ENCODE measurements around the gene NKX2-2. TPM values are rescaled to one million over a fixed set of nuclear protein-coding genes. Genes with fewer than 3 reads are reported as not detected.

The NKX2-2 gene
- total RNA-seq, 2 donors from 2014 or later: not detected

DNA sequence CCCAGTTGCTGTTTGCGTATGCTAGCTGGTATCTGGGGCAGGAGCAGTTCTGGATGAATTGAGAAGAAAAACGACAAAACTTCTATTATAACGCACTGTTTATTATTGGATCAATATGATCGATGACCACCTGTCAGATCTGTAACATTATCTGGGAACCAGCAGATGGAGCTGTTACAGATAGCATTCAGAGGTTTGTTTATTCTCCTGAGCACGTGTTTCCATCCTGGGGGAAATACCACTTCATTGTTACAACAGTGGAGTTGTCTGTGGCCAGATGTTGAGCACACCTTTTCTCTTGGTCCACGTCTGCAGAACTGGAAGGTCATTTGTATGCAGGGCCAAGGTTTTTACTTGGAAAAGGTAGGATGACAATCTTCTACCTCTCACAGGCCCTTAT, 16.0 kb upstream of the NKX2-2 start:
- Mint-ChIP-seq H3K9me3 (no peaks in the 10 kb centered on the region), H3K27me3 (peaks cover 46% of the 10 kb centered on the region), H3K4me1 (no peaks in the 10 kb centered on the region), H3K36me3 (ENCODE audit: low read depth) (no peaks in the 10 kb centered on the region), H3K27ac (no peak overlapping the region), H3K4me3 (no peak overlapping the region)
- ATAC-seq (replicated peaks): peak; percentile 19

DNA sequence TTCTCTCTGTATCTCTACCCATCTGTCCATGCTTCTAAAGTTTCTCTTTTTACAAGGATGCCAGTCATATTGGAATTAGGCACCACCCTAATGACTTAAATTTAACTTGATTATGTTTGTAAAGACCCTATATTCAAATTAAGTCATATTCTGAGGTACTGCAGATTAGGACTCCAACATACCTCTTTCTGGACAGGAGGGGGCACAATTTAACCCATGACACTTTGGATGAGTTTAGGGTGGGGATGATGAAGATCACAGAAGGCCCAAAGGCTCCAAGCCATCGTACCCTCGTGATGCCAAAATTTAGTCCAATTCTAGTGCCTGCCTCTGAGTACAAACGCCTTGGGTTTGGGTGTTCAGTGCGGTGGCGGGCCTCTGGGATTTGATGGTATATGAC, 15.0 kb upstream of the NKX2-2 start:
- no peaks in the 10 kb centered on the region for H3K9me3 Mint-ChIP-seq
- no peaks in the 10 kb centered on the region for H3K4me1 Mint-ChIP-seq
- no peaks in the 10 kb centered on the region for H3K36me3 Mint-ChIP-seq (ENCODE audit: low read depth)
- H3K27ac Mint-ChIP-seq: no peak overlapping the region
- peaks cover 52% of the 10 kb centered on the region for H3K27me3 Mint-ChIP-seq
- no peak overlapping the region for H3K4me3 Mint-ChIP-seq
- no peak for ATAC-seq (replicated peaks)

DNA sequence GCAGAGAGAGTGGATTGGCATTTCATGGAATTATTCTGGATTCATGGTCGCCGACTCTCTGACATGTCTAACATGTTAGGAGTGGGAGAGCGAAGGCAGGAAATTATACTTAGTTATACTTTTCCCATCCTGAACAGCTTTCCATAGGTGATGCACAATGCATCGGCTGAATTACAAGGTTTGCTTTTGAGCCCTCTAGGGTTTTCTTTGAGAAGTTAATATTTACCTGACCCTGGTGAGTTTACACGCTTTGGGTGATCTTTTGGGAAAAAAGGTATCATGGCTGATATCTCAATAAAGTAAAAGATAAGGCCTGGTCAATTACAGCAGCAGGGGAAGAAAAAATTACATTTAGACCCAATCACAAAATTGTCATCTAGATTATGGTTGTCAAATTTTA, 14.0 kb upstream of the NKX2-2 start:
- no peak for ATAC-seq (replicated peaks)
- no peaks in the 10 kb centered on the region for H3K36me3 Mint-ChIP-seq (ENCODE audit: low read depth)
- no peak overlapping the region for H3K27ac Mint-ChIP-seq
- no peaks in the 10 kb centered on the region for H3K9me3 Mint-ChIP-seq
- no peaks in the 10 kb centered on the region for H3K4me1 Mint-ChIP-seq
- H3K27me3 Mint-ChIP-seq: peaks cover 57% of the 10 kb centered on the region
- H3K4me3 Mint-ChIP-seq: no peak overlapping the region

GRCh38 chr20:21526776-21527175, 12.9 kb upstream of the NKX2-2 start:
- Mint-ChIP-seq H3K27me3 (peaks cover 47% of the 10 kb centered on the region), H3K9me3 (no peaks in the 10 kb centered on the region), H3K4me1 (no peaks in the 10 kb centered on the region), H3K4me3 (no peak overlapping the region), H3K27ac (no peak overlapping the region), H3K36me3 (ENCODE audit: low read depth) (no peaks in the 10 kb centered on the region)
- no peak for ATAC-seq (replicated peaks)

GRCh38 chr20:21523895-21524294, 10.0 kb upstream of the NKX2-2 start:
- Mint-ChIP-seq H3K9me3 (no peaks in the 10 kb centered on the region), H3K27me3 (peaks cover 73% of the 10 kb centered on the region), H3K4me3 (peak overlapping the region; percentile 39), H3K27ac (no peak overlapping the region), H3K36me3 (ENCODE audit: low read depth) (peaks cover 12% of the 10 kb centered on the region), H3K4me1 (no peaks in the 10 kb centered on the region)
- ATAC-seq (replicated peaks): no peak

DNA sequence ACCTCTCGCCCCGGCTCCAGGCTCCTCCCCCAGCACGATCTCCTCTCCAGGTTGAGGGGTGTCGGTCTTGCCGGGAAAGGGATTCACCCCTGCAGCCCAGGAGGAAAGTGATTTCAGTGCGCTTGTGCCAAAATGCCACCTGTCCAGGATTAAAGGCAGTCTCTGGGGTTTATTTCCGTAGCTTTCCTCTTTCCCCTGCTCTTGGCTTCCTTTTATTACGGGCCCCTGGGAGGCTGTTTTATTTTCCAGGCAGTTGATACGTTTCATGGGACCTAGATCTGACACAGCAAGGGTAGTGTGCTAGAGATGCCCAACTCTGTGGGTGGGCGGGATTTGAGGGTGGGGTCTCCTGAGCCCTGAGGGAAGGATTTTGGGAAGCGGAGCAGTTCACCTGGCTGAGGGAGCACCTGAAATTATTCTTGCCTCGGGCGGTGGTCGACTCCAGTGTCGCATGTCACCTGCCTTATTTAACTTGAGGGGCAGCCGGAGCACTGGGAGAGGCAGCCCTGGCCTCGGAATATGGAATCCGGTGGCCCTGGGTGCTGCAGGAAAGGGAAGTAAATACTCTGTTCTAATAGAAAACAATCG, 9.5 kb upstream of the NKX2-2 start:
- Mint-ChIP-seq H3K4me3 (peak overlapping the region; percentile 39), H3K27ac (no peak overlapping the region), H3K36me3 (ENCODE audit: low read depth) (peaks cover 12% of the 10 kb centered on the region), H3K4me1 (no peaks in the 10 kb centered on the region), H3K27me3 (peaks cover 76% of the 10 kb centered on the region), H3K9me3 (no peaks in the 10 kb centered on the region)
- no peak for ATAC-seq (replicated peaks)

DNA sequence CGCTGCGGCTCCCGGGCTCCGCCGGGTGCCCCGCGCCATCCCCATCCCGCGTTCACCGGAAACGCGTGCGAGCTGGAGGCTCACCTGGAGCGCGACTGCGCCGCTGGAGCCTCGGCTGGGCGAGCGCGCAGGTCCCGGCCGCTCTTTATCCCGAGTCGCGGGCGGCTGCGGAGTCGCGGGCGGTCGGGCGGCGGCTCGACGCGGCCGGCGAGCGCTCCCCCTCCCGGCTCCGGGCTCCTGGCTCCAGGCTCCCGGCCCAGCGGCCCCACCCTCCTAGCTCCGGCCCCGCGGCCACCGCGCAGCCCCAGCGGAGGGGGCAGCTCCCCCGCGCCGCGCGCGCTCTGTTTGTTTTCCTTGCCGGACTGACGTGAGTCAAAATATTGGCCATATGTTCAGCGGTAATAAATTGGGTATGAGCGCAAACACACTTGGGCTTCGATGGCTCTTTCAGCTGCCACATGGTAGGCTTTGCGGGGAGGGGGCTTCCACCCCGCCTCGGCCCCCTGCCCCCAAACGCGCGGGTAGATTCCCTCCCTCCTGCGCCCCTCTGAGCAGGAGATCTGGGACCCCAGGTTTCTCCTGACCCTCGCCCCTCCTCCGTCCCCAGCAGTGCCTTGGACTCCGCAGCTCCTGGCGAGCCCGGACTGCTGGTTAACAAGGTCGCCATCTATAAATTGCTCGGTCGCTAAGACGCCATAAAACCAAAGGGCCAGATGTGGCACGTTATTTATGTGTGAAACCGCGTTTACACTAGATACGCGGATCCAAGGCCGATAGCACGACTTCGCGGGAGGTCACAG, 8.8 kb upstream of the NKX2-2 start:
- Mint-ChIP-seq H3K4me3 (peak overlapping the region; percentile 39), H3K36me3 (ENCODE audit: low read depth) (peaks cover 16% of the 10 kb centered on the region), H3K27ac (no peak overlapping the region), H3K27me3 (peaks cover 79% of the 10 kb centered on the region), H3K9me3 (no peaks in the 10 kb centered on the region), H3K4me1 (no peaks in the 10 kb centered on the region)
- no peak for ATAC-seq (replicated peaks)

DNA sequence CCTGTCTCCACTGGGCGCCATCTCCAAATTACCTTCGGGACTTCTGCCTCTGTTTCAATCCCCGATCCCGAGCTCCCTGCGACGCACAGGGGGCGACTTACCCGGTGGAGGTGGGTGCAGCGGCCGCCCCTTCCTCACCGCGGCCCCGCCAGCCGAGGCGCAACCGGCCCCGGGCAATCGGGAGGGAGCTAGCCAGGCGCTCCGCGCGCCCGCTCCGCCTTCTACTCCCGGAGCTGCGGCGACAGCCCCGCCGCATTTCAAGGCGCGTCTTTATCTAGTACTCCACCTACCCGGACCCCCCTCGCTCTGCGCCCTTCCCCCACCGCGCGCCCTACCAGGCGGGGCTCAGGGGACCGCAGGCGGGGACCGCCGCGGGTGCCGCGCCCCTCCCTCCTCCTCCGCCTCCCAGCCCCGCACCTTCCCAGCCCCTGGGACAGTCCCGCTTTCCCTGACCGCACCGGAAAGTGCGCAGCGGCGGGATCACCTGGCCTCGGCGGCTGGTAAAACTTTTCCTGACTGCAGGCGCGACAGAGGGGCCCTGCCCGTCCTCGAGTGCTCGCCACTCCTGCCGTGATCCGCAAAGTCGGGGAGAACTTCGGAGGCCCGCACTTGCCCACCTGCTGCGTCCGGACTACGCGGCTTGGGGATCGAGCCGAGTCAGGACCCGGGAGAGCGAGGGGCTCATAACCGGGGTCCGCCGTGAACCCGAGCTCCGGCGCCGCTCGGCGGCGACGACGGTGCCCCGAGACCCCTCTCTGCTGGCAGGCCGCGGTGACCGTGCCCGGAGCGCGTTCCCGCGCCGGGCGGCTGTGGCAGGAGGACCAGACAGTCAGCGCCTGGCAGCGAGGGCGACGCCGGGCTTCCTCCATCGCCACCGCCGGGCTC, 8.0 kb upstream of the NKX2-2 start:
- ATAC-seq (replicated peaks): no peak
- H3K4me3 Mint-ChIP-seq: no peak overlapping the region
- H3K27ac Mint-ChIP-seq: no peak overlapping the region
- H3K36me3 Mint-ChIP-seq (ENCODE audit: low read depth): peaks cover 16% of the 10 kb centered on the region
- H3K27me3 Mint-ChIP-seq: peaks cover 77% of the 10 kb centered on the region
- no peaks in the 10 kb centered on the region for H3K9me3 Mint-ChIP-seq
- H3K4me1 Mint-ChIP-seq: no peaks in the 10 kb centered on the region

- H3K27me3 Mint-ChIP-seq: peaks cover 79% of the 10 kb centered on the region
- H3K27ac Mint-ChIP-seq: no peak overlapping the region
- no peak for ATAC-seq (replicated peaks)
- peak overlapping the region; percentile 9 for H3K4me3 Mint-ChIP-seq
- H3K9me3 Mint-ChIP-seq: no peaks in the 10 kb centered on the region
- peaks cover 16% of the 10 kb centered on the region for H3K36me3 Mint-ChIP-seq (ENCODE audit: low read depth)
- no peaks in the 10 kb centered on the region for H3K4me1 Mint-ChIP-seq
These were observed 7.1 kb upstream of the NKX2-2 start for GRCh38 chr20:21520702-21521595.

DNA sequence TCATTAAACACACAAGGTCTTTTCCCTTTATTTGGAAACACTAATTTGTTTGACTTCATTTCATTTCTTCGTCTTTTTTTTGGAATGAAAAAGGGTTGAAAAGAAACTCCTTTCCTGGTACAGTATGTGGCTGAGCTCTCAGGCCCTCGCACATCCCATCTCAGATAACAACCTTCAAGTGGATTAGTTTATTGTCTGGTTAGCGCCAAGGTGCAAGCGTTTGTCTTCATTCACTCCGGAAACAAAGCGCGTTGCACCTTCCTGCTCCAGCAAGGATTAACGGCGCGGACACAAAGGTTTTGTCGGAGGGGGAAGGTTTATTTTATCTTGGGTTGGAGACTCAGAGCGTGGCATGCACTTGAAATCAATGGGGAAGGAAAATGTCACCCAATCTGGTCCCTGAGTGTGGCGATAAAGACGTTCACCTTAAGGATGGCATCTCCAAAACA, 5.3 kb upstream of the NKX2-2 start:
- H3K27me3 Mint-ChIP-seq: peaks cover 71% of the 10 kb centered on the region
- H3K36me3 Mint-ChIP-seq (ENCODE audit: low read depth): peaks cover 16% of the 10 kb centered on the region
- no peak overlapping the region for H3K4me3 Mint-ChIP-seq
- H3K9me3 Mint-ChIP-seq: no peaks in the 10 kb centered on the region
- no peaks in the 10 kb centered on the region for H3K4me1 Mint-ChIP-seq
- H3K27ac Mint-ChIP-seq: no peak overlapping the region
- no peak for ATAC-seq (replicated peaks)

- peaks cover 16% of the 10 kb centered on the region for H3K36me3 Mint-ChIP-seq (ENCODE audit: low read depth)
- H3K9me3 Mint-ChIP-seq: no peaks in the 10 kb centered on the region
- no peak overlapping the region for H3K4me3 Mint-ChIP-seq
- H3K27me3 Mint-ChIP-seq: peaks cover 66% of the 10 kb centered on the region
- no peak overlapping the region for H3K27ac Mint-ChIP-seq
- H3K4me1 Mint-ChIP-seq: no peaks in the 10 kb centered on the region
- ATAC-seq (replicated peaks): no peak
These were observed 4.6 kb upstream of the NKX2-2 start for GRCh38 chr20:21518292-21518991.

- H3K27me3 Mint-ChIP-seq: peaks cover 64% of the 10 kb centered on the region
- no peak for ATAC-seq (replicated peaks)
- no peak overlapping the region for H3K27ac Mint-ChIP-seq
- no peak overlapping the region for H3K4me3 Mint-ChIP-seq
- H3K36me3 Mint-ChIP-seq (ENCODE audit: low read depth): peaks cover 16% of the 10 kb centered on the region
- no peaks in the 10 kb centered on the region for H3K9me3 Mint-ChIP-seq
- H3K4me1 Mint-ChIP-seq: no peaks in the 10 kb centered on the region
These were observed 3.9 kb upstream of the NKX2-2 start for GRCh38 chr20:21517566-21518277.

All from activated T-helper 17 cell treated with anti-CD3 and anti-CD28 coated beads, Interleukin-2, amount 50 U/mL, for 72 hours (primary cell).